Measurements from ENCODE around the gene OTULIN. TPM values are rescaled to one million over a fixed set of nuclear protein-coding genes. Genes with fewer than 3 reads are reported as not detected.

The OTULIN gene
- total and polyA plus RNA-seq, 2 of the 13 experiments (the other 11 are each of a cell fraction or from before 2014, with no cell fraction given): 7.0 to 34.8 TPM

DNA sequence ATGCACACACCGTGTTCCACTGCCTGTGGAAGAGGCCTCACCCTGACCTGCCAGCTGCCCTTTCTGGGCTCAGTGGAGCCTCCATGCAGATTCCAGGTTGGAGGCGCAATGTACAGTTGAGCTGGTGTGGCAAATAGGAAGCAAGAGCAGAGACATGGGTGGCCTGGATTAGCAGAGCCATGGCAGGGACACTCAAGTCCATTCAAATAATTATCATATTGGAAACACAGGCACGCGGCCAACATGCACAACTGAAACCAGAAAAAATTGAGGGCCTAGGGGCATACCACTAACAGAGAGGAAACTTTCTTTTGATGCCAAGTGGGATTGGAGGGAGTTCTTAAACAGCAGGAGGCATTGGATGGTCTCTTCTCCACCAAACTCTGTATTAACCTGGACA is 47.1 kb upstream of the OTULIN start:
- no TSS peak for BruUV-seq (replicated peaks)
- CTCF ChIA-PET (ENCODE audit: low intra/inter-chr PET ratio, low total read pairs): no interaction called here
- WGBS (ENCODE audit: low lambda C conversion rate): 73% methylated on average over 4 of the region's 4 CpGs
- in situ Hi-C loops (cut with HindIII; ENCODE audit: extremely low pct_ligation_motif_present, low pct_unique_long_range_greater_than_20kb): no loop called here
- FAIRE-seq (no peak), DNase-seq (ENCODE audit: low spot score) (no peak), ATAC-seq (no peak)
- no peak overlapping the region for H3K4me3 ChIP-seq (replicated peaks in 1 of 3; ENCODE audit: insufficient read depth in 1 of 3, low read depth in 2 of 3, low read length in 3 of 3)
- H3K4me2 ChIP-seq (ENCODE audit: low read depth, low read length): no peak overlapping the region
- no peaks in the 10 kb centered on the region for H4K20me1 ChIP-seq (ENCODE audit: insufficient read depth, low read length)
- H3K36me3 ChIP-seq (replicated peaks in 1 of 2; ENCODE audit: control insufficient read depth in 1 of 2, insufficient read depth in 2 of 2, low read length in 2 of 2): no peaks in the 10 kb centered on the region
- H3K27ac ChIP-seq (ENCODE audit: extremely low read length, insufficient read depth, low read length): no peak overlapping the region
- no peaks in the 10 kb centered on the region for H3K79me2 ChIP-seq (ENCODE audit: insufficient read depth, low read length)
- no peaks in the 10 kb centered on the region for H3K9me3 ChIP-seq (ENCODE audit: low read length)
- no peak for TF ChIP-seq ZNF44 (CRISPR knock-in tag; IDR thresholded peaks at IDR 0.05)
- TF ChIP-seq HNRNPLL (IDR thresholded peaks at IDR 0.05; ENCODE audit: low read depth, low read length, poor library complexity, severe bottlenecking): no peak
- no peaks in the 10 kb centered on the region for H3K27me3 ChIP-seq (ENCODE audit: control insufficient read depth in 1 of 2, insufficient read depth in 2 of 2, low read length in 2 of 2)
- no peak overlapping the region for H2AFZ ChIP-seq (ENCODE audit: low read length)
- POLR2A ChIA-PET: no interaction called here
- intact Hi-C loops (cut with micrococcal nuclease; ENCODE audit: unreplicated experiment): no loop called here
- H3K9ac ChIP-seq (ENCODE audit: insufficient read depth, low read depth, low read length): no peak overlapping the region
- H3K4me1 ChIP-seq (ENCODE audit: insufficient read depth, low read length): 0 out of 2 replicates have a peak, but pooled peaks cover 6% of the 10 kb centered on the region

DNA sequence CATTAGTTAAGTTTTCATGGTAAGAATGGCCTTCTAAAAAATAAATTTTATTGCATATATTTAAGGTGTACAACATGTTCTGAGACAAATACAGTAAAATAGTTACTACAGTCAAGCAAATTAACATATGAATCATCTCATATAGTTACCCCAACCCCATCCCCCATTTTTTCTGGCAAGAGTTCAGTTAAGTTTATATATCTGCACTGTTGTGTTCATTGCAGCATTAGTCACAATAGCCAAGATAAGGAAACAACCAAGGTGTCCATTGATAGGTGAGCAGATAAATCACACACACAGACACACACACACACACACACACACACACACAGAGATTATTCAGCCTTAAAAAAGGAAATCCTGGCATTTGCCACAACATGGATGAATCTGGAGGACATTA is 37.2 kb upstream of the OTULIN start:
- in situ Hi-C loops (cut with HindIII; ENCODE audit: extremely low pct_ligation_motif_present, low pct_unique_long_range_greater_than_20kb) (no loop called here), intact Hi-C loops (cut with micrococcal nuclease; ENCODE audit: unreplicated experiment) (no loop called here)
- FAIRE-seq (no peak), ATAC-seq (no peak), DNase-seq (ENCODE audit: low spot score) (no peak)
- H3K9ac ChIP-seq (ENCODE audit: insufficient read depth, low read depth, low read length): no peak overlapping the region
- no peaks in the 10 kb centered on the region for H3K36me3 ChIP-seq (replicated peaks in 1 of 2; ENCODE audit: control insufficient read depth in 1 of 2, insufficient read depth in 2 of 2, low read length in 2 of 2)
- H3K79me2 ChIP-seq (ENCODE audit: insufficient read depth, low read length): no peaks in the 10 kb centered on the region
- no peak overlapping the region for H3K4me2 ChIP-seq (ENCODE audit: low read depth, low read length)
- no peaks in the 10 kb centered on the region for H3K4me1 ChIP-seq (ENCODE audit: insufficient read depth, low read length)
- ChIA-PET CTCF (ENCODE audit: low intra/inter-chr PET ratio, low total read pairs) (no interaction called here), POLR2A (no interaction called here)
- no peak overlapping the region for H3K4me3 ChIP-seq (replicated peaks in 1 of 3; ENCODE audit: insufficient read depth in 1 of 3, low read depth in 2 of 3, low read length in 3 of 3)
- H4K20me1 ChIP-seq (ENCODE audit: insufficient read depth, low read length): no peaks in the 10 kb centered on the region
- H3K9me3 ChIP-seq (ENCODE audit: low read length): no peaks in the 10 kb centered on the region
- H3K27me3 ChIP-seq (ENCODE audit: control insufficient read depth in 1 of 2, insufficient read depth in 2 of 2, low read length in 2 of 2): no peaks in the 10 kb centered on the region
- no peak overlapping the region for H3K27ac ChIP-seq (ENCODE audit: extremely low read length, insufficient read depth, low read length)
- no peak overlapping the region for H2AFZ ChIP-seq (ENCODE audit: low read length)
- no TSS peak for BruUV-seq (replicated peaks)
- no peak for TF ChIP-seq SNAPC2 (CRISPR knock-in tag; IDR thresholded peaks at IDR 0.05)
- TF ChIP-seq RBM22 (optimal IDR thresholded peaks at IDR 0.05; ENCODE audit: low read length): no peak
- no peak for TF ChIP-seq ELF1 (CRISPR knock-in tag; IDR thresholded peaks at IDR 0.05)
- no peak for TF ChIP-seq REPIN1 (CRISPR knock-in tag; IDR thresholded peaks at IDR 0.05; ENCODE audit: borderline replicate concordance, low read depth)
- TF ChIP-seq, protein P1, sequence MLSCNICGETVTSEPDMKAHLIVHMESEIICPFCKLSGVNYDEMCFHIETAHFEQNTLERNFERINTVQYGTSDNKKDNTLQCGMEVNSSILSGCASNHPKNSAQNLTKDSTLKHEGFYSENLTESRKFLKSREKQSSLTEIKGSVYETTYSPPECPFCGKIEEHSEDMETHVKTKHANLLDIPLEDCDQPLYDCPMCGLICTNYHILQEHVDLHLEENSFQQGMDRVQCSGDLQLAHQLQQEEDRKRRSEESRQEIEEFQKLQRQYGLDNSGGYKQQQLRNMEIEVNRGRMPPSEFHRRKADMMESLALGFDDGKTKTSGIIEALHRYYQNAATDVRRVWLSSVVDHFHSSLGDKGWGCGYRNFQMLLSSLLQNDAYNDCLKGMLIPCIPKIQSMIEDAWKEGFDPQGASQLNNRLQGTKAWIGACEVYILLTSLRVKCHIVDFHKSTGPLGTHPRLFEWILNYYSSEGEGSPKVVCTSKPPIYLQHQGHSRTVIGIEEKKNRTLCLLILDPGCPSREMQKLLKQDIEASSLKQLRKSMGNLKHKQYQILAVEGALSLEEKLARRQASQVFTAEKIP (CRISPR knock-in tag; IDR thresholded peaks at IDR 0.05; ENCODE audit: borderline replicate concordance): no peak
- TF ChIP-seq HCFC1 (IDR thresholded peaks at IDR 0.05; ENCODE audit: low read depth, low read length): no peak
- TF ChIP-seq SP1 (IDR thresholded peaks at IDR 0.05): no peak
- TF ChIP-seq SP1 (CRISPR knock-in tag; IDR thresholded peaks at IDR 0.05): no peak
- TF ChIP-seq, protein P2, sequence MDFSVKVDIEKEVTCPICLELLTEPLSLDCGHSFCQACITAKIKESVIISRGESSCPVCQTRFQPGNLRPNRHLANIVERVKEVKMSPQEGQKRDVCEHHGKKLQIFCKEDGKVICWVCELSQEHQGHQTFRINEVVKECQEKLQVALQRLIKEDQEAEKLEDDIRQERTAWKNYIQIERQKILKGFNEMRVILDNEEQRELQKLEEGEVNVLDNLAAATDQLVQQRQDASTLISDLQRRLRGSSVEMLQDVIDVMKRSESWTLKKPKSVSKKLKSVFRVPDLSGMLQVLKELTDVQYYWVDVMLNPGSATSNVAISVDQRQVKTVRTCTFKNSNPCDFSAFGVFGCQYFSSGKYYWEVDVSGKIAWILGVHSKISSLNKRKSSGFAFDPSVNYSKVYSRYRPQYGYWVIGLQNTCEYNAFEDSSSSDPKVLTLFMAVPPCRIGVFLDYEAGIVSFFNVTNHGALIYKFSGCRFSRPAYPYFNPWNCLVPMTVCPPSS (IDR thresholded peaks at IDR 0.05): no peak
- TF ChIP-seq, protein P3, sequence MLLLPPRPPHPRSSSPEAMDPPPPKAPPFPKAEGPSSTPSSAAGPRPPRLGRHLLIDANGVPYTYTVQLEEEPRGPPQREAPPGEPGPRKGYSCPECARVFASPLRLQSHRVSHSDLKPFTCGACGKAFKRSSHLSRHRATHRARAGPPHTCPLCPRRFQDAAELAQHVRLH (CRISPR knock-in tag; IDR thresholded peaks at IDR 0.05; ENCODE audit: borderline replicate concordance, low read depth): no peak
- no peak for TF ChIP-seq ZNF180 (CRISPR knock-in tag; IDR thresholded peaks at IDR 0.05; ENCODE audit: borderline replicate concordance, low read depth)
- TF ChIP-seq, protein P4, sequence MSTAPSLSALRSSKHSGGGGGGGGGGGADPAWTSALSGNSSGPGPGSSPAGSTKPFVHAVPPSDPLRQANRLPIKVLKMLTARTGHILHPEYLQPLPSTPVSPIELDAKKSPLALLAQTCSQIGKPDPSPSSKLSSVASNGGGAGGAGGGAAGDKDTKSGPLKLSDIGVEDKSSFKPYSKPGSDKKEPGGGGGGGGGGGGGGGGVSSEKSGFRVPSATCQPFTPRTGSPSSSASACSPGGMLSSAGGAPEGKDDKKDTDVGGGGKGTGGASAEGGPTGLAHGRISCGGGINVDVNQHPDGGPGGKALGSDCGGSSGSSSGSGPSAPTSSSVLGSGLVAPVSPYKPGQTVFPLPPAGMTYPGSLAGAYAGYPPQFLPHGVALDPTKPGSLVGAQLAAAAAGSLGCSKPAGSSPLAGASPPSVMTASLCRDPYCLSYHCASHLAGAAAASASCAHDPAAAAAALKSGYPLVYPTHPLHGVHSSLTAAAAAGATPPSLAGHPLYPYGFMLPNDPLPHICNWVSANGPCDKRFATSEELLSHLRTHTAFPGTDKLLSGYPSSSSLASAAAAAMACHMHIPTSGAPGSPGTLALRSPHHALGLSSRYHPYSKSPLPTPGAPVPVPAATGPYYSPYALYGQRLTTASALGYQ (CRISPR knock-in tag; IDR thresholded peaks at IDR 0.05): no peak
- no peak for TF ChIP-seq JUN (CRISPR knock-in tag; IDR thresholded peaks at IDR 0.05)

All from HepG2 (cell line).